ENCODE data around the gene HSPA1B.
"Not testable (repeated sequence)": the region's sequence is repeated elsewhere in the genome, so short reads cannot be mapped to it uniquely, and the experiment has no call there.

The HSPA1B gene

GRCh38 chr6:31796993-31797385, 30.5 kb upstream of the HSPA1B start:
- CTCF ChIA-PET = interaction anchor here (1.1 to 1.9 kb wide), 7 partner anchors 10 to 132 kb away, joined by 3 to 8 read pairs (median 4); partner anchors contain the start of gene GPANK1
- no peak for TF ChIP-seq CTCF (IDR thresholded peaks at IDR 0.05; ENCODE audit: control extremely low read depth, extremely low read depth, low read depth, missing control alignments)
- DNase-seq (ENCODE audit: extremely low spot score) = no peak
- POLR2A ChIA-PET = interaction anchor here (1.9 kb wide), 1 partner anchor 30 kb away, joined by 14 read pairs; the partner anchor contains the start of gene HSPA1B

- no peak for TF ChIP-seq CTCF (IDR thresholded peaks at IDR 0.05; ENCODE audit: control extremely low read depth, extremely low read depth, low read depth, missing control alignments)
- no peak for DNase-seq (ENCODE audit: extremely low spot score)
- ChIA-PET POLR2A (no interaction called here), CTCF (interaction anchor here (1.3 to 1.6 kb wide), 3 partner anchors 9 to 33 kb away, joined by 3 to 5 read pairs (median 4); partner anchors contain the start of gene LSM2)
Observed at GRCh38 chr6:31797588-31797987, 29.9 kb upstream of the HSPA1B start.

GRCh38 chr6:31799781-31800180, 27.8 kb upstream of the HSPA1B start:
- TF ChIP-seq CTCF (IDR thresholded peaks at IDR 0.05; ENCODE audit: control extremely low read depth, extremely low read depth, low read depth, missing control alignments) = no peak
- no peak for DNase-seq (ENCODE audit: extremely low spot score)
- CTCF ChIA-PET = interaction anchor here (1.8 kb wide), 1 partner anchor 70 kb away, joined by 5 read pairs; the partner anchor contains the start of gene DDAH2
- POLR2A ChIA-PET = no interaction called here

GRCh38 chr6:31801031-31801927, 26.3 kb upstream of the HSPA1B start:
- CTCF ChIA-PET; DNase-seq (ENCODE audit: extremely low spot score); POLR2A ChIA-PET: not testable (repeated sequence)

GRCh38 chr6:31805939-31806469, 21.5 kb upstream of the HSPA1B start:
- DNase-seq (ENCODE audit: extremely low spot score) = no peak
- no peak for TF ChIP-seq CTCF (IDR thresholded peaks at IDR 0.05; ENCODE audit: control extremely low read depth, extremely low read depth, low read depth, missing control alignments)
- ChIA-PET POLR2A (interaction anchor here (1.8 to 2.0 kb wide), 2 partner anchors 9 to 10 kb away, joined by 12 to 14 read pairs; partner anchors contain the start of genes HSPA1A, HSPA1L and VARS1), CTCF (interaction anchor here (0.7 to 3.3 kb wide), 16 partner anchors 8 to 449 kb away, joined by 3 to 37 read pairs (median 5); partner anchors contain the start of genes ABHD16A, CLIC1, HSPA1A and HSPA1L)

GRCh38 chr6:31806470-31807272, 20.9 kb upstream of the HSPA1B start, which contains the start of gene LSM2:
Gene LSM2 (minus strand): TSS chr6:31806966. CDS start chr6:31806757, 209 bp downstream.
- CTCF ChIA-PET = interaction anchor here (0.7 to 3.3 kb wide), 20 partner anchors 8 to 231 kb away, joined by 3 to 37 read pairs (median 5); partner anchors contain the start of genes ABHD16A, CLIC1, HSPA1A and HSPA1L

GRCh38 chr6:31808599-31808998, 18.9 kb upstream of the HSPA1B start:
- CTCF ChIA-PET = interaction anchor here (1.0 to 3.3 kb wide), 4 partner anchors 13 to 71 kb away, joined by 3 to 23 read pairs (median 4); partner anchors contain the start of genes CLIC1 and MSH5
- POLR2A ChIA-PET; DNase-seq (ENCODE audit: extremely low spot score): not testable (repeated sequence)

More at GRCh38 chr6:31806470-31807272, 20.9 kb upstream of the HSPA1B start, which contains the start of gene LSM2:
- TF ChIP-seq CTCF (IDR thresholded peaks at IDR 0.05; ENCODE audit: control extremely low read depth, extremely low read depth, low read depth, missing control alignments) = peak; percentile 39
- POLR2A ChIA-PET = interaction anchor here (0.6 to 2.0 kb wide), 9 partner anchors 9 to 70 kb away, joined by 3 to 14 read pairs (median 4); partner anchors contain the start of genes HSPA1A, HSPA1B, HSPA1L and NEU1
- DNase-seq (ENCODE audit: extremely low spot score) = peak; percentile 100
